Body of pancreas (tissue), 4 donors: ENCODE measurements around the gene ABI3. TPM values are rescaled to one million over a fixed set of nuclear protein-coding genes. Genes with fewer than 3 reads are reported as not detected.

Experiments
- ATAC-seq: fragments of 150-250 bp; one replicate; pipeline ENCODE4 v1.9.1; 2016
- DNase-seq, 4 donors: peaks; one replicate each; pipeline ENCODE4 v3.0.0-alpha.2; 2019
- H3K27ac ChIP-seq, 4 donors: fragments of 200-600 bp; sonication (generic); 1 replicate in 3 of 4; 2 replicates in 1 of 4; pipeline versions ENCODE4 v1.5.1 to v1.6.1; 2016 to 2019; ENCODE audit warnings: mild to moderate bottlenecking in 1 of 4, mixed read lengths in 1 of 4, moderate library complexity in 1 of 4
- H3K27me3 ChIP-seq, 2 donors: fragments of 200-600 bp; sonication (generic); one replicate each; pipeline ENCODE4 v1.6.0; 2016; ENCODE audit warnings: mild to moderate bottlenecking in 1 of 2
- H3K36me3 ChIP-seq, 2 donors: fragments of 200-600 bp; sonication (generic); replicated peaks in 1 of 2; 2 replicates each; pipeline ENCODE4 v1.5.1; 2016; ENCODE audit warnings: low read depth in 2 of 2; ENCODE audit not compliant: insufficient read depth in 1 of 2
- H3K4me1 ChIP-seq: fragments of 200-600 bp; sonication (generic); one replicate; pipeline ENCODE4 v1.6.0; 2016
- H3K4me3 ChIP-seq, 2 donors: fragments of 200-600 bp; sonication (generic); 1 replicate in 1 of 2; 2 replicates in 1 of 2; pipeline ENCODE4 v1.5.1; 2016 to 2019
- H3K9me3 ChIP-seq, 3 donors: fragments of 200-600 bp; sonication (generic); 1 replicate in 2 of 3; 2 replicates in 1 of 3; pipeline ENCODE4 v1.5.1; 2016
- POLR2A ChIP-seq, 3 donors: fragments of 450-650 bp; IDR thresholded peaks; one replicate each; pipeline ENCODE4 v1.6.1; 2016; ENCODE audit warnings: antibody characterized with exemption in 3 of 3, mild to moderate bottlenecking in 2 of 3
- WGBS, 2 donors: methylation state at CpG; one replicate each; pipeline ENCODE4 v1.1.5; 2017; 5-methylcytosine and 5-hydroxymethylcytosine counted together
- intact Hi-C: fragments of 100-400 bp; cut with DNase I; formaldehyde crosslinking; loops from one replicate; pipeline ENCODE4 v1.15.1; 2023
- total RNA-seq, 2 donors: library from RNA; depleted of rRNA; stranded (reverse); fragments of >200 nt; gene quantifications; one replicate each; pipeline ENCODE4 v1.1.0, GENCODE V29; 2016
- TF ChIP-seq, protein P1 (sequence below), 7 experiments: fragments of 450-650 bp in 4 of 7; fragments of 200-600 bp in 3 of 7; sonication (generic) in 3 of 7; IDR thresholded peaks; one replicate each; pipeline ENCODE4 v1.5.1; 2016 to 2019; ENCODE audit warnings: antibody characterized with exemption in 7 of 7

ABI3 gene
- total RNA-seq, 2 donors from 2014 or later, result 4.9 to 6.3 TPM

GRCh38 chr17:49227436-49228261, 17.1 kb downstream of the ABI3 start:
- 7 to 19% methylated on average over 3 to 5 of the region's 5 CpGs for WGBS, 2 donors

GRCh38 chr17:49229076-49229804, 18.7 kb downstream of the ABI3 start:
- peaks cover 23% of the 10 kb centered on the region for H3K4me1 ChIP-seq
- no peaks in the 10 kb centered on the region for H3K9me3 ChIP-seq
- 58 to 60% methylated on average over 6 of the region's 6 CpGs for WGBS, 2 donors
- H3K36me3 ChIP-seq, result no peaks in the 10 kb centered on the region
- TF ChIP-seq POLR2A (IDR thresholded peaks at IDR 0.05), result no peak
- TF ChIP-seq, protein P1, sequence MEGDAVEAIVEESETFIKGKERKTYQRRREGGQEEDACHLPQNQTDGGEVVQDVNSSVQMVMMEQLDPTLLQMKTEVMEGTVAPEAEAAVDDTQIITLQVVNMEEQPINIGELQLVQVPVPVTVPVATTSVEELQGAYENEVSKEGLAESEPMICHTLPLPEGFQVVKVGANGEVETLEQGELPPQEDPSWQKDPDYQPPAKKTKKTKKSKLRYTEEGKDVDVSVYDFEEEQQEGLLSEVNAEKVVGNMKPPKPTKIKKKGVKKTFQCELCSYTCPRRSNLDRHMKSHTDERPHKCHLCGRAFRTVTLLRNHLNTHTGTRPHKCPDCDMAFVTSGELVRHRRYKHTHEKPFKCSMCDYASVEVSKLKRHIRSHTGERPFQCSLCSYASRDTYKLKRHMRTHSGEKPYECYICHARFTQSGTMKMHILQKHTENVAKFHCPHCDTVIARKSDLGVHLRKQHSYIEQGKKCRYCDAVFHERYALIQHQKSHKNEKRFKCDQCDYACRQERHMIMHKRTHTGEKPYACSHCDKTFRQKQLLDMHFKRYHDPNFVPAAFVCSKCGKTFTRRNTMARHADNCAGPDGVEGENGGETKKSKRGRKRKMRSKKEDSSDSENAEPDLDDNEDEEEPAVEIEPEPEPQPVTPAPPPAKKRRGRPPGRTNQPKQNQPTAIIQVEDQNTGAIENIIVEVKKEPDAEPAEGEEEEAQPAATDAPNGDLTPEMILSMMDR (IDR thresholded peaks at IDR 0.05), result no peak
- no peak overlapping the region for H3K27ac ChIP-seq
- no peak for DNase-seq
- peaks cover 0 to 22% of the 10 kb centered on the region in 2 donors for H3K27me3 ChIP-seq
- no peak for ATAC-seq
- H3K4me3 ChIP-seq, result no peak overlapping the region
- intact Hi-C loops, result no loop called here

More at GRCh38 chr17:49227436-49228261, 17.1 kb downstream of the ABI3 start:
- Histone ChIP-seq H3K36me3 (no peaks in the 10 kb centered on the region), H3K27ac (no peak overlapping the region), H3K9me3 (no peaks in the 10 kb centered on the region), H3K4me3 (no peak overlapping the region), H3K4me1 (peaks cover 34% of the 10 kb centered on the region), H3K27me3 (peaks cover 0 to 24% of the 10 kb centered on the region in 2 donors)
- DNase-seq (peak; percentile 76 to 82 (median 78)), ATAC-seq (peak; percentile 49)
- intact Hi-C loops, result no loop called here
- no peak for TF ChIP-seq POLR2A (IDR thresholded peaks at IDR 0.05)
- TF ChIP-seq, protein P1 (IDR thresholded peaks at IDR 0.05), result peak; percentile 69 to 79 (median 77)

GRCh38 chr17:49229805-49230600, 19.5 kb downstream of the ABI3 start:
- intact Hi-C loops, result no loop called here
- H3K27ac ChIP-seq, result no peak overlapping the region
- ATAC-seq, result no peak
- 2 to 6% methylated on average over 14 to 35 of the region's 36 CpGs for WGBS, 2 donors
- peaks cover 0 to 16% of the 10 kb centered on the region in 2 donors for H3K27me3 ChIP-seq
- H3K4me3 ChIP-seq, result no peak overlapping the region
- H3K4me1 ChIP-seq, result peaks cover 16% of the 10 kb centered on the region
- TF ChIP-seq POLR2A (IDR thresholded peaks at IDR 0.05), result no peak
- TF ChIP-seq, protein P1 (IDR thresholded peaks at IDR 0.05), result no peak
- DNase-seq, result no peak
- H3K36me3 ChIP-seq, result no peaks in the 10 kb centered on the region
- no peaks in the 10 kb centered on the region for H3K9me3 ChIP-seq

GRCh38 chr17:49230636-49231562, 20.4 kb downstream of the ABI3 start, which contains the start of gene PHOSPHO1:
PHOSPHO1 (minus strand) TSS chr17:49230787; CDS start chr17:49226691, 4,096 bp downstream.
- H3K27me3 ChIP-seq, result peaks cover 0 to 16% of the 10 kb centered on the region in 2 donors
- DNase-seq (peak; percentile 63 to 81 (median 69)), ATAC-seq (peak; percentile 75)
- no peaks in the 10 kb centered on the region for H3K9me3 ChIP-seq
- H3K4me3 ChIP-seq, result peak within 1 kb of the TSS in 1 of 2 donors; percentile 12
- TF ChIP-seq, protein P1 (IDR thresholded peaks at IDR 0.05), result no peak
- TF ChIP-seq POLR2A (IDR thresholded peaks at IDR 0.05), result no peak
- no peaks in the 10 kb centered on the region for H3K36me3 ChIP-seq
- no peak within 1 kb of the TSS for H3K27ac ChIP-seq
- H3K4me1 ChIP-seq, result peaks cover 15% of the 10 kb centered on the region
- 4 to 23% methylated on average over 20 to 49 of the region's 58 CpGs for WGBS, 2 donors
- intact Hi-C loops, result no loop called here
